NCI-H524 (cell line): ENCODE data around the gene FAAP100.

ENCODE experiments used
- DNase-seq, 2 experiments: peaks; one replicate each; lab custom pipeline; 2025; lab: John Stamatoyannopoulos, UW

The FAAP100 gene

GRCh38 chr17:81511804-81512561, 40.2 kb downstream of the FAAP100 start:
- DNase-seq: no peak

- DNase-seq: no peak
These were observed 40.7 kb downstream of the FAAP100 start for GRCh38 chr17:81511554-81511803.

- no peak for DNase-seq
These were observed 41.2 kb downstream of the FAAP100 start for GRCh38 chr17:81510785-81511553.

- DNase-seq: no peak
These were observed 42.0 kb downstream of the FAAP100 start for GRCh38 chr17:81509972-81510784.

GRCh38 chr17:81509207-81509971, 42.8 kb downstream of the FAAP100 start:
- peak in 1 of 2 experiments; percentile 66 for DNase-seq

- DNase-seq: peak in 1 of 2 experiments; percentile 66
These were observed 43.4 kb downstream of the FAAP100 start for GRCh38 chr17:81508639-81509206.

- no peak for DNase-seq
These were observed 48.5 kb downstream of the FAAP100 start for GRCh38 chr17:81503619-81504018.

- no peak for DNase-seq
These were observed 49.6 kb downstream of the FAAP100 start for GRCh38 chr17:81502471-81503017.

- DNase-seq: no peak
These were observed 52.1 kb downstream of the FAAP100 start for GRCh38 chr17:81500047-81500446.

GRCh38 chr17:81499601-81499970, 52.6 kb downstream of the FAAP100 start:
- DNase-seq: no peak

GRCh38 chr17:81498953-81499600, 53.1 kb downstream of the FAAP100 start:
- no peak for DNase-seq

GRCh38 chr17:81494626-81495377, 57.4 kb downstream of the FAAP100 start:
- DNase-seq: peak; percentile 98 to 100

- no peak for DNase-seq
These were observed 58.7 kb downstream of the FAAP100 start for GRCh38 chr17:81493198-81494038.

GRCh38 chr17:81492706-81493105, 59.4 kb downstream of the FAAP100 start:
- no peak for DNase-seq

GRCh38 chr17:81492202-81492601, 60.0 kb downstream of the FAAP100 start:
- no peak for DNase-seq

GRCh38 chr17:81491761-81492160, 60.4 kb downstream of the FAAP100 start:
- DNase-seq: no peak

- peak in 1 of 2 experiments; percentile 60 for DNase-seq
These were observed 61.0 kb downstream of the FAAP100 start for GRCh38 chr17:81491181-81491581.

GRCh38 chr17:81489998-81490992, 61.9 kb downstream of the FAAP100 start:
- DNase-seq: no peak
